Effector memory CD4-positive, alpha-beta T cell (primary cell): ENCODE data around the gene NHLH2.

ENCODE experiments used
- DNase-seq, 3 donors: peaks; one replicate each; pipeline ENCODE4 v3.0.0-alpha.2; 2020
- H3K27ac ChIP-seq: 2 replicates; pipeline ENCODE4 v1.7.0; 2013; ENCODE audit warnings: mild to moderate bottlenecking, low read length, moderate library complexity; ENCODE audit not compliant: insufficient read depth, poor library complexity, severe bottlenecking
- H3K27me3 ChIP-seq: replicated peaks from 2 replicates; pipeline ENCODE4 v1.7.0; 2013; ENCODE audit warnings: mild to moderate bottlenecking, low read length; ENCODE audit not compliant: insufficient read depth, control insufficient read depth, poor library complexity, severe bottlenecking
- H3K36me3 ChIP-seq: 2 replicates; pipeline ENCODE4 v1.7.0; 2013; ENCODE audit warnings: mild to moderate bottlenecking, low read length, moderate library complexity; ENCODE audit not compliant: control insufficient read depth, insufficient read depth
- H3K4me1 ChIP-seq: 2 replicates; pipeline ENCODE4 v1.7.0; 2013; ENCODE audit warnings: low read length, mild to moderate bottlenecking; ENCODE audit not compliant: control insufficient read depth, insufficient read depth, poor library complexity, severe bottlenecking
- H3K4me3 ChIP-seq: 2 replicates; pipeline ENCODE4 v1.7.0; 2013; ENCODE audit warnings: low read length, low read depth, mild to moderate bottlenecking; ENCODE audit not compliant: insufficient read depth, poor library complexity, severe bottlenecking
- H3K9me3 ChIP-seq: 2 replicates; pipeline ENCODE4 v1.7.0; 2013; ENCODE audit warnings: mild to moderate bottlenecking, low read length, moderate library complexity; ENCODE audit not compliant: control insufficient read depth

Gene NHLH2

DNA sequence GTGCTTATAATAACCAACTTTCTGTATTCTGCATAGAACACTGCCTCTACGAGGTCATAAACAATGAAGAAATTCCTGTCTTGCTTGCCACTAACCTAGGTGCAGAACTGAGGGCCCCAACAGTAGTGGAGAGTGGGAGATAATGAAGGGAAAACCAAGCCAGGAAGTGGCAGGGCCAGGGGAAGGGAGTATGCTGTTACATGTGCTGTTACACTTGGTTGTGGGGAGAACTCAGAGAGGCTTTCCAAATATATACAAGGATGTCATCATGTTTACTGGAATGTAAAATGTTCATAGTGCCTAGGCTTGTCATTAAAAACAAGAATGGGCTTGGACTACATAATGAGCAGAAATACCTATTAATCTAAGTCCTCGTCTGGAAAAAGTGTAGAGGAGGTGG, 31.1 kb downstream of the NHLH2 start:
- H3K36me3 ChIP-seq, result no peaks in the 10 kb centered on the region
- H3K27me3 ChIP-seq, result no peaks in the 10 kb centered on the region
- DNase-seq, result no peak
- H3K4me3 ChIP-seq, result no peak overlapping the region
- H3K4me1 ChIP-seq, result no peaks in the 10 kb centered on the region
- H3K9me3 ChIP-seq, result no peaks in the 10 kb centered on the region
- H3K27ac ChIP-seq, result no peak overlapping the region

GRCh38 chr1:115809076-115809475, 31.9 kb downstream of the NHLH2 start:
- Histone ChIP-seq H3K27ac (no peak overlapping the region), H3K27me3 (no peaks in the 10 kb centered on the region), H3K4me3 (no peak overlapping the region), H3K4me1 (no peaks in the 10 kb centered on the region), H3K9me3 (no peaks in the 10 kb centered on the region), H3K36me3 (no peaks in the 10 kb centered on the region)
- no peak for DNase-seq

- no peak for DNase-seq
- Histone ChIP-seq H3K36me3 (no peaks in the 10 kb centered on the region), H3K9me3 (no peaks in the 10 kb centered on the region), H3K27me3 (no peaks in the 10 kb centered on the region), H3K27ac (no peak overlapping the region), H3K4me1 (no peaks in the 10 kb centered on the region), H3K4me3 (no peak overlapping the region)
Measured at GRCh38 chr1:115807723-115808122, 33.2 kb downstream of the NHLH2 start.

GRCh38 chr1:115805597-115805996, 35.3 kb downstream of the NHLH2 start:
- no peaks in the 10 kb centered on the region for H3K9me3 ChIP-seq
- no peak for DNase-seq
- H3K4me3 ChIP-seq, result no peak overlapping the region
- no peak overlapping the region for H3K27ac ChIP-seq
- H3K36me3 ChIP-seq, result no peaks in the 10 kb centered on the region
- H3K4me1 ChIP-seq, result no peaks in the 10 kb centered on the region
- H3K27me3 ChIP-seq, result no peaks in the 10 kb centered on the region

DNA sequence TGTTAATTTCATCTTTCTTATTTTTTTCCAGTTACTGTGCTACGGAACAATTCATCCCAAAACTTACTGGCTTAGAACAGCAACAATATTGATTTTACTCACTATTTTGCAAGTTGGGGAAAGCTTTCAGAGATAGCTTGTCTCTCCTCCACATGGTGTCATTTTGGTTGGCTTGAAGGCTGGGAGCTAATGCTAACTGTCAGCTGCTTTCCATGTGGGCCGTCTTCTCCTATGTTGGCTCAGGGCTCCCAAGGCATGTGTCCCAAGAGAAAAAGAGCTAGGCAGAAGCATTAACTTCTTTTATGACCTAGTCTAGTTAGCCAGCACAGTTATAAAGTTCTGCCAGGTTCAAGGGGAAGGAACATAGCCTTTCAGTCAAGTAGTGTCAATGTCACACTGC, 38.5 kb downstream of the NHLH2 start:
- Histone ChIP-seq H3K36me3 (no peaks in the 10 kb centered on the region), H3K27me3 (peaks cover 5% of the 10 kb centered on the region), H3K4me3 (no peak overlapping the region), H3K27ac (no peak overlapping the region), H3K9me3 (no peaks in the 10 kb centered on the region), H3K4me1 (no peaks in the 10 kb centered on the region)
- DNase-seq, result no peak

GRCh38 chr1:115797486-115797885, 43.4 kb downstream of the NHLH2 start:
- Histone ChIP-seq H3K36me3 (no peaks in the 10 kb centered on the region), H3K4me1 (no peaks in the 10 kb centered on the region), H3K27me3 (peaks cover 12% of the 10 kb centered on the region), H3K27ac (no peak overlapping the region), H3K9me3 (no peaks in the 10 kb centered on the region), H3K4me3 (no peak overlapping the region)
- no peak for DNase-seq

- no peaks in the 10 kb centered on the region for H3K4me1 ChIP-seq
- H3K9me3 ChIP-seq, result no peaks in the 10 kb centered on the region
- H3K27ac ChIP-seq, result no peak overlapping the region
- H3K36me3 ChIP-seq, result no peaks in the 10 kb centered on the region
- H3K27me3 ChIP-seq, result peaks cover 12% of the 10 kb centered on the region
- H3K4me3 ChIP-seq, result no peak overlapping the region
- no peak for DNase-seq
Measured at GRCh38 chr1:115796897-115797296, 44.0 kb downstream of the NHLH2 start.

DNA sequence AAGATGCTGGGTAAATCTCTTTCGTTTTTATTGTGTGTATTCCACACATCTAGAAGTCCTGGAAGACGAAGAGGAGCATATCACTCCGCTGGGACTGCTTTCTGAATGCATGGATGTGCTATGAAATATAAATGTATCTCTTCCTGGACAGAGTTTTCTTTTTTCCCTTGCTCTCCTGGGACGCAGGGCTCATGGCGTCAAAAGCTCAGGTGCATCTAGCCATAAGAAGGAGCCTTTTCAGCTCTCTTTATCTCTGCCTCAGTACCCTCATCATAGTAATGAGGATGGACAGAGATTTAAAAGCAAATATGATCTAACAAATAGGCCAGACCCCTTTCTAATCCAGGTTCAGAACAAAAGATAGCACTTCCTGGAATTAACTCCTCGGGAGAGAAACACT, 44.9 kb downstream of the NHLH2 start:
- H3K36me3 ChIP-seq, result no peaks in the 10 kb centered on the region
- peaks cover 12% of the 10 kb centered on the region for H3K27me3 ChIP-seq
- no peaks in the 10 kb centered on the region for H3K4me1 ChIP-seq
- no peak for DNase-seq
- H3K27ac ChIP-seq, result no peak overlapping the region
- H3K4me3 ChIP-seq, result no peak overlapping the region
- no peaks in the 10 kb centered on the region for H3K9me3 ChIP-seq

GRCh38 chr1:115794976-115795639, 45.8 kb downstream of the NHLH2 start:
- H3K27ac ChIP-seq, result no peak overlapping the region

GRCh38 chr1:115793162-115793561, 47.8 kb downstream of the NHLH2 start:
- Histone ChIP-seq H3K9me3 (no peaks in the 10 kb centered on the region), H3K27me3 (peaks cover 11% of the 10 kb centered on the region), H3K27ac (no peak overlapping the region), H3K4me3 (no peak overlapping the region), H3K4me1 (no peaks in the 10 kb centered on the region), H3K36me3 (no peaks in the 10 kb centered on the region)
- DNase-seq, result no peak

More at GRCh38 chr1:115794976-115795639, 45.8 kb downstream of the NHLH2 start:
- Histone ChIP-seq H3K4me3 (no peak overlapping the region), H3K36me3 (no peaks in the 10 kb centered on the region), H3K27me3 (peaks cover 12% of the 10 kb centered on the region), H3K4me1 (no peaks in the 10 kb centered on the region), H3K9me3 (no peaks in the 10 kb centered on the region)
- no peak for DNase-seq
